Fibroblast of gingiva (primary cell): ENCODE results near the gene ZNF770.
A peak's percentile ranks its signal among the peaks of the same experiment; 100 is the strongest.

Source experiments
- DNase-seq: peaks from one replicate; pipeline ENCODE4 v3.0.0-alpha.2; 2011; ENCODE audit warnings: low read depth

ZNF770 gene, protein sequence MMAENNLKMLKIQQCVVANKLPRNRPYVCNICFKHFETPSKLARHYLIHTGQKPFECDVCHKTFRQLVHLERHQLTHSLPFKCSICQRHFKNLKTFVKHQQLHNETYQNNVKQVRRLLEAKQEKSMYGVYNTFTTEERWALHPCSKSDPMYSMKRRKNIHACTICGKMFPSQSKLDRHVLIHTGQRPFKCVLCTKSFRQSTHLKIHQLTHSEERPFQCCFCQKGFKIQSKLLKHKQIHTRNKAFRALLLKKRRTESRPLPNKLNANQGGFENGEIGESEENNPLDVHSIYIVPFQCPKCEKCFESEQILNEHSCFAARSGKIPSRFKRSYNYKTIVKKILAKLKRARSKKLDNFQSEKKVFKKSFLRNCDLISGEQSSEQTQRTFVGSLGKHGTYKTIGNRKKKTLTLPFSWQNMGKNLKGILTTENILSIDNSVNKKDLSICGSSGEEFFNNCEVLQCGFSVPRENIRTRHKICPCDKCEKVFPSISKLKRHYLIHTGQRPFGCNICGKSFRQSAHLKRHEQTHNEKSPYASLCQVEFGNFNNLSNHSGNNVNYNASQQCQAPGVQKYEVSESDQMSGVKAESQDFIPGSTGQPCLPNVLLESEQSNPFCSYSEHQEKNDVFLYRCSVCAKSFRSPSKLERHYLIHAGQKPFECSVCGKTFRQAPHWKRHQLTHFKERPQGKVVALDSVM

DNA sequence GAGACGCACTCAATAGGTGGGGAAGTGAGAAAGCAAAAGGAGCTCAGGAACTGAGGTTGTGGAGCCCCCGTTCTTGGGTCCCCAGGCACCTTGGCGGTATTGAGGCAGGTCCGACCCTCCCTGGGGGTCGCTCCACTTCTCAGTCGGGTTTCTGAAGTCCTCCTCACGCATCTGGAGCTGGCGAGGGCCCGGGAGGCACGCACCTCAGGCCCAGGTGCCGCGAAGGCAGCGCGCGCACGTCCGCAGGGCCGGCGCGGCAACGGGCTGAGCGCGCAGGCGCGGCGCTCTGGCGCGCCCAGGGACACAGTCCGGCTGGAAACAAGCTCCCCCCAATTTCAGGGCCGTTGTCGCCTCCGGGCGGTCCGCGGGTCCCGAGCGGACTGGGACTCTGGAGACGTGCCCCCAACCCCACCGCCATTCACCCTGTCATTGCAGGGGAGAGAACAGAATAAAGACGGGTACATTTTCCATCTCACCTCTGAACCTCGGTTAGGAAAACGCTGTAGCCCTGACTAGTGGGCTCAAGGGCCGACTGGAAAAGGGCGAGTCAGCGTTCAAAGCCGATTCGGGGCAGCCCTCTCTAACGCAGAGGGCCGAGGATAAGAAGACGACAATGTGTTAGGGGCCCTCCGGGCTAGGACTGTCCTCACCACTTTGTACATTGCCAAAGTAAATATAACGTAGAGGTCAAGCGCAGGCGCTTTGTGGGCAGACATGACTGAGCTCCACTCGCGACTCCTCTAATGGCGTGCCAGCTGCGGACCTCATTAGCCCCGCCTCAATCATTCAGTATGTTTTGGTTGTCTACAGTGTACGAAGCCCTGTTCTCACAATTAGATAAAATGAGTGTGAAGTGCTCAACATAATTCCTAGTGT lies at the start of gene ZNF770:
Gene ZNF770, minus strand, starts transcription at position 261 of the 876 bp plus-strand sequence. CDS start 4,853 bp downstream, outside the sequence.
- peak; percentile 77 for DNase-seq

DNA sequence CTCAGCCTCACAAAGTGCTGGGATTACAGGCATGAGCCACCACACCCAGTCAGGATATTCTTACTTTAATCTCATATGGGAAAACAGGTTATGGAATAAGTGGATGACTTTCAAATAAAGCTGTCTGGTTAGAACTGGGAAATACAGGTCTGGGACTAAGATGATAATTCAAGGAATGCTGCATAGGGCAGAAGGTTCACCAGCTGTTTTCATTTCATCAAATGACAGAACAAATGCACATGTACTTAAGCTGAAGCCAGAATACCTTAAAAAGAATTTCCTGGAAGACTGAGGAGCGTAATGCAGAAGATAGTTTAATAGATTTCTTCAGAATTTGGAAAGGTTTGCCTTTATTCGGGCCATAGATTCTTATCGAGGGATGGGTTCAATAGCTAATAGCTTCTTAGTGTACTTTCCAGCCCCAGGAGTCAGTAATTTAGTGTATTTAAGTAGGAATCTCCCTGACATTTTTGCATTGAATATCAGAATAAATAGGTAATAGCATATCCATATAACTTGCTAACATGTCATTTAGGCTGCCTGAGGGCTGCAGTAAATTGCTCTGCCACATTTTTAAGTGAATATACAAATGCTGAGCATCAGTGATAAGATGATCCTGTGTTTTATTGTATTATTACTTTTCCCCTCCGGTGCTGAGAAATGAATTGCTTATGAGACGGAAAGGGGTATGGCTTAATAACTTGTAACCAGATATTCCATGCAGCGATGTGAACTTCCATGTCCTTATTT lies 40.3 kb upstream of the ZNF770 start:
- no peak for DNase-seq

DNA sequence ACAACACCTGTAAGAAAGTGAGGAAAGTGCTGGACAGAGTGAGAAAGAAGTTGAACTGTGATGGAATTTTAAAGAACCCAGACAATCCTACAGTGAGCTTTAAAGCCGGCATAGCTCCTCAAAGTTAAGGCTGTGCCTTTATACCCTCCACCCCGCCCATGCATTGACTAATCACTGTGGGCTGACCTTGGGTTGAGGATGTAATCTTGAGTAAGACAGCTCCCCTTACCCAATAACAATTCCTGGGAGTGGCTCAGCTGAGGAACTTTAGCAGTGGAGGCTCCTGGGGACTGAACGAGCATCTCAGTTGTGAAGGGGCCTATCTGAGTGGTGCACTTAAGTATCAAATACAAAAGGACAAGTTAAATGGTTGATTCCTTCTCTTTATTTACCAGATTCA lies 35.7 kb upstream of the ZNF770 start:
- DNase-seq = no peak

DNA sequence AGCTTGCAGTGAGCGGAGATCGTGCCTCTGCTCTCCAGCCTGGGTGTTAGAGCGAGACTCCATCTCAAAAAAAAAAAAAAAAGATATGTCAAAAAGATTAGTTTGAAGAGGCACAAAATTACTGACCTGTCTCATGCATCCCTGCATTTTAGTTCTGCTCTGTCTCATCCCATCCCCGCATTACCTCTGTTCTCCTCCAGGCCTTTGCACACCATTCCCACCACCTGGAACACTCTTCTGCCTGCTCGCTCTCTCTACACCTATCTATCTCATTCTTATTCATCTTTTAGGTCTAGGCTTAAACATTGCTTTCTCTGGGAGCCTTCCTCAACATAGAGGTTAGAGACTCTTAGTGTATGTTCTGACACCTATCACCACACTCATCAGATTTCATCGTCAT lies 32.9 kb upstream of the ZNF770 start:
- DNase-seq = no peak

DNA sequence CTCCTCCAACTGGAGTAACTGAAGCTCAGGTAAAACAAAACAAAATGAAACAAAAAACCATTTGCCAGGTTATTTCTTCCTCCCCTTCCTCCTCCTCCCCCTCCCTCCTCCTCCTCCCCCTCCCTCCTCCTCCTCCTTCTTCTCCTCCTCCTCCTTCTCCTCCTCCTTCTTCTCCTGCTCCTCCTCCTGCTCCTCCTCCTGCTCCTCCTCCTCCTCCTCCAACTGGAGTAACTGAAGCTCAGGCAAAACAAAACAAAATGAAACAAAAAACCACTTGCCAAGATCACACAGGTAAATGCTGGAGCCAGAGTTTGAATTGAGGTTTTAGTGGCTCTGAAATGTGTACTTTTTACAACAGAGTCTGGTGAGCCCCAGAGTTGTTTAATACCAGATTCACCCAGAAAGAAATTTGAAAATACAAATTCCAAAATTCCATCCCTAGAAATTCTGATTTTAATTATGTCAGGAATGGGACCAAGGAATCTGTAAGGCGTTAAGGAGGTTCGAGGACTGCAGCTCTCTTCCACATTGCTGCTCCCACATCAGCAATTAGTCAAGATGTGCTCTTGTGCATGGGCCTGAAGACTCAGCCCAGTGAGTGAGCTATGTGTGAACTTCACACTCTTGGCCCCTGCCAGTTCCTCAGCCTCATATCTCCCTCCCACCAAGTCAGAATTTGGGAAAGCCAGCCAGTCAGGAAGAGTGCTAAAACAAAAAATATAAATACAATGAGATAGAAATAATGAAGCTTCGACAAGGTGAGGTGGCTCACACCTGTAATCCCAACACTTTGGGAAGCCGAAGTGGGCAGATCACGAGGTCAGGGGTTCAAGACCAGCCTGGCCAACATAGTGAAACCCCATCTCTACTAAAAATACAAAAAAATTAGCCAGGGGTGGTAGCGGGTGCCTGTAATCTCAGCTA lies 31.6 kb upstream of the ZNF770 start:
- DNase-seq = peak; percentile 47

DNA sequence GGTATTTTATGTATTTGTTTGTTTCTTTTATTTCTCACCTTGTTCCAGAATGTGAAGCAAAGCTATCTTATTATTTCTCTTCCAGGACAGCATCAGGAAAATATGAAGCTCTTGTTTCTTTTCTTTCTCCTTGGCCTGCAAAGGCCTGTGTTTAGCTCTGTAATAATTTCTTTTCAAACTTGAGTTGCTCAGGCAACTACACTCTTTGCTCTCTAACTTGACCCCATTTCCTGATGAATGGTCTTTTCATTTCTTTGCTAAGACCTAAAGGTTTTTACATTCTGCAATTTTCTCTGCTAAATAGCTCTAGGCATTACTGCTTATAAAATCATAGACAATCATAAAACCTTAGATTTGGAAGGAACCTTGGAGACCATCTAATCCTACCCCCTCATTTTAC lies 26.2 kb upstream of the ZNF770 start:
- no peak for DNase-seq

DNA sequence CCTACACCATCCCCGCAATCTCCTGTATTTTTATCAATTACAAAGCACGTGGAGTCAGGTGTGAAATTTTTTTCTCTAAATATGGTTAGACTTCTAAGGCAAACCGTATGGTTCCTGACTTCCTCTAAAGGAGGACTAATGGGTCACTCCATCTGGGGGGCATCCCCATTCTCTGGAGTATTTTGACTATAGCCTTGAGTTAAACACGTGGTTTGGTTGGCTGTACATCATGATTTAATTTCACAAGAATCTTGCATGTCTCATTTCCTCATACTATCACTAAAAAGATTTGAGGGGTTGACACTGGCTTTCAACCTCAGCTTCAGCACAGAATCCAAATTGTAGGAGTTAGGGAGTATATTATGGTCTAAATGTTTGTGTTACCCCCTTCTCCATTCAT lies 25.3 kb upstream of the ZNF770 start:
- no peak for DNase-seq

DNA sequence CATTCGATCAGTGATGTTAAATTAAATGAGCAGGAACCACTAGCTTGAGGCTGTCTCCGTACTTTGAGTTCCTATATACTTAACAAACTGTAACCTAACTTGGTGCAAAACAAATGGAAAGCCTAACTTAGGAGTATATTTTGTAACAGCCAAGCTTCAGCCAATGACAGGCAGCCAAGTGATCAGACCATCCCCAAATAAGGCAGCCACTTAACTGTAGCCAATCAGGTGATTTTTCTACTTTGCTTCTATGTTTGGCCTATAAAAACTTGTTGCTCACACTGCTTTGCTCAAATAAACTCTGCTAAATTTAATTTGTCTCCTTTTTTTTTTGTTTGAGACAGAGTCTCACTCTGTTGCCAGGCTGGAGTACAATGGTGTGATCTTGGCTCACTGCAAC lies 19.3 kb upstream of the ZNF770 start:
- DNase-seq = no peak

DNA sequence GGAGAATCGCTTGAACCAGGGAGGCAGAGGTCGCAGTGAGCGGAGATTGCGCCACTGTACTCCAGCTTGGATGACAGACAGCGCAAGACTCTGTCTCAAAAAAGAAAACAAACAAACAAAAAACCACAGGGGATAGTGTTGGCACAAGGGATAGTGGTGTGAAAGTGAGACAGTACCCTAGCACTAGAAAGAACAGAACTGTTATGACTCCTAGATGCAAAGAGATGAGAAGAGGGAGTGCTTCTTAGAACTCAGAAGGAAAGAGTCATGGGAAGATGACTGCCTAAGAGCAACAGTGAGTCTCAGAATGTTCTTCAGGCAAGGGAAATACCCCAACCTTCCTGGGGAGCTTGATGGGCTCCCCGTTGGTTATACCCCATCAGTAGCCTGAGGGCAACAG lies 17.8 kb upstream of the ZNF770 start:
- DNase-seq = no peak

DNA sequence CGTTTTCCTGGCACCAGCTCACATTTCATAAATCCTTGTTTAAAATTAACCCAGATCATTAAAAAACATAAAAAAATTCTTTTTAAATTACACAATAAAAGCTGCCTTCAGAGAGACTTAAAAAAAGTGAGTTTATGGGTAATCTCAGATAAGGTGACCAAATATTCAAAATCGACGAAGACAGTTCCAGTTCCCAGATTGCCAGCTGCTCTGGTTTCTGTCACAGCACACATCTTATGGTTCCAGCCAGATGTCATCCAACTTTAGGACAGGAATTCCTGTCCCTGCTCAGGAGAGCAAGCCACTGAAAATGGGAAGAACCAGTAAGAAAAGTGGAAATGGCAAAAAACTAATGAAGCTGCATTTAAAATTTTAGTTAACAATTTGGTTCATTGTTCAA lies 15.8 kb upstream of the ZNF770 start:
- no peak for DNase-seq

DNA sequence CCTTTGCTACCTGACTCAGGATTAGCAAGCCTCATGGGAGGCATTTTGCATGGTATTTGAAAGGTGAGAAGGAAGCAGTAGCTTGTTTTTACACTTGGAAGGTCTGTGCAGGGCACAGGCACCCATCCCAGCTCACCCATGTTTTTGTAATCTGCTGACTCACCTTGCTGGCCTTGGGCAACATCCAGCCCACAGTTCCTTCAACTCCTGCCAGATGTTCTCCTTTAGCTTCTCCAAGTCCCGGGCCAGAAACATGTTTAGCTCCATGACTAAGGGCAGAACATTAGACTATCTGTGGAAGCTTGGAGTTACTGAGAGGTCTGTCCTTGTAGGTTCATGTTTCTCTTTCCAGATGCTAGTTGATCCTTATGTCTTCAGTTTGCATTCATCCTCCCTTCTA lies 12.4 kb upstream of the ZNF770 start:
- DNase-seq = peak; percentile 80

DNA sequence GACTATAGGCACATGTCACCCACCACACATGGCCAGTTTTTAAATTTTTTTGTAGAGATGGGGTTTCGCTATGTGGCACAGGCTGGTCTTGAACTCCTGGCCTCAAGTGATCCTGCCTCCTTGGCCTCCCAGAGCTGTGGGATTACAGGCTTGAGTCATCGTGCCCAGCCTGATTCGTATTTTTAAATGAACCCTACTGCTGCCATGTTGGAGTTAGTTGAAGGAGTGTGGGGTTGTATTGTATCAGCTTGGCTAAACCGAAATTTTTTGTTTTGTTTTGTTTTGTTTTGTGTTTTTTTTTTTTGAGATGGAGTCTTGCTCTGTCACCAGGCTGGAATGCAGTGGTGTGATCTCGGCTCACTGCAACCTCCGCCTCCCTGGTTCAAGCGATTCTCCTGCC lies 11.8 kb upstream of the ZNF770 start:
- no peak for DNase-seq

DNA sequence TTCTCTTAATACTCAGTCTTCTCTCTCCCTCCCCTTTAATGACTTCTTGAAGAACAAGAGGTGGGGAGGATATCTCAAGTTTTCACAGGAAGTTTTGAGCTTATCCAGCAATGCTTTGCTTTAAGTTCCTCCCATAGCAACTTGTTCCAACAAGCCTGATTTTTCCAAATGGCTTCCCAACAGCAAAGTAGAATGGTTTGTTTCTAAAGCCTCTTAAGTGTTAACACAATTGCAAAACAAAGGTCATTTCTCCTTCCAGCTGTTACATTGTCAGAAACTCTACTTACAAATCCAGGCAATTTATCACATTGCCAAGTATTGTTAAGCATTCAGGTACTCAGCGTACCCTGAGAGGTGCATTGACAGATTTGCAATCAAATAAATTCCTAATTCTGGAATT lies 6.8 kb upstream of the ZNF770 start:
- DNase-seq = no peak

DNA sequence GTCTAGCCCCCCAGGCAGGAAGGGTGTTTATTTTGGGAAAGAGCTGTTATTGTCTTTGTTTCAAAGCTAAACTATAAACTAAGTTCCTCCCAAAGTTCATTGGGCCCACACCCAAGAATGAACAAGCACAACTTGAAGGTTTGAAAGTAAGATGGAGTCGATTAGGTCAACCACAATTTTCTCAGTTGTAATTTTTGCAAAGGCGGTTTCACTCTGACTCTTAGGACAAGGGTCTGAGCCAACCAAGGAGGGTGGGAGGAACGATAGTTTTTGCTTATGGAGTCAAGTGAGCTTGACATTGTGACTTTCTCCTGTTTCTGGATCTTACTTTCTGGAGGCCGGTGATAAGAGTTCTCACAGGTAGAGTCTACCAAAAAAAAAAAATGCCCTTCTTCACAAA lies 5.8 kb upstream of the ZNF770 start:
- no peak for DNase-seq

DNA sequence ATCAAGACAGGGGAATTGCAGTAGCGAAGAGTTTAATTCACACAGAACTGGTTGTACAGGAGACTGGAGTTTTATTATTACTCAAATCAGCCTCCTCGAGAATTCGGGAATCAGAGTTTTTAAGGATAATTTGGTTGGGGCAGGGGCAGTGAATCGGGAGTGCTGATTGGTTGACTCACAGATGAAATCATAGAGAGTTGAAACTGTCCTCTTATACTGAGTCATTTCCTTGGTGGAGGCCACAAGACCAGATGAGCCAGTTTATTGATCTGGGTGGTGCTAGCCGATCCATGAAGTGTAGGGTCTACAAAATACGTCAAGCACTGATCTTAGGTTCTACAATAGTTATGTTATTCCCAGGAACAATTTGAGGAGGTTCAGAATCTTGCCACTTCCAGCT lies 5.3 kb upstream of the ZNF770 start:
- no peak for DNase-seq

DNA sequence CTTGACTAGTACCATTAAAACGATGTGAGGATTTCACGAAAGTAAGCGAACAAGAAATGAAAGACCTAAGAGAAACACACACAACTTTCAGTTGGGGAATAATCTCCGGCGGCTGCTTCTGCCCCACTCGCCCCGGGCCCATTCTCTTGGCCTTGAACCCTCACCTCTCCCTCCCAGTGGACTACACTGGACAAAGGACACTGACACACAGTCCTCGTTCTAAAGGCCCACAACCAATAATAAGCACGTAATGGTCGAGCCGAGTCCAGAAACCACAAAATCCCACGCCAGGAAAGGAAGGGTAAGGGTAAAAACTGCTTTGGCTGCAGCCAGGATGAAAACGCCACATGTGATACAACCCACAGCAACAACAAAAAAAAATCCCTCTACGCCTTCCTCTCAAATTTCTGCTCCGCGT lies 469 bp downstream of the ZNF770 start:
- DNase-seq = no peak

DNA sequence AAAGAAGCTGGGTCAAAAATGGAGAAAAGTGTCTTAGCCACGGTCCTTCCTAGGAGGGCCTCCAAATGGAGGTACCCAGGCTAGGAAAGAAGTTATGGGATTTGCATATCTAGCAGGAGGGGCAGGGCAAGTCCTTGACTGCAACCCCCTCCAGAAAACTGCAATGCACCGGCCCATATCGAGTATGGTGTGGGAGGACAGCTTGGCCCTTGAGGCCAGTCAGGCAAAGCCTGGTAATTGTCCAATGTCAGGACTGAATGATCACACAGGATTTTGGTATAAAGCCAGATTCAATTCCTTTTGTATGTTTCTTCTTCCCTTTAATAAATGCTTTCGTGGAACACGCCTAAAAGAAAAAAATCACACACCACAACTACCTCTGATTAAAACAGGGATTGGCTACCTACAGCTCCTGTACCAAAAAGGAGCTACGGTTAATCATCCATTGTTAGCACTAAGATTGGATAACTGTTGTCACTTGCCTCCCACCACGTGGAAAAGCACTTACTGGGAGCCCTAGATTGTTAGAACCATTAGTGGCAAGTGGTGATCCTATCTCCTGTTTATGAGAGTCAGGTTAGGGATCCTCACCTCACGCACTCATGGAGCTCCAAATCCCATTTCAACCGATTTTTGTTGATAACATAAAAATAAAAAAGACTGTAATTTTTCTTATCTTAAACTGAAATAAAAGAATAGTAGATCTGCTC lies 1.2 kb downstream of the ZNF770 start:
- no peak for DNase-seq

DNA sequence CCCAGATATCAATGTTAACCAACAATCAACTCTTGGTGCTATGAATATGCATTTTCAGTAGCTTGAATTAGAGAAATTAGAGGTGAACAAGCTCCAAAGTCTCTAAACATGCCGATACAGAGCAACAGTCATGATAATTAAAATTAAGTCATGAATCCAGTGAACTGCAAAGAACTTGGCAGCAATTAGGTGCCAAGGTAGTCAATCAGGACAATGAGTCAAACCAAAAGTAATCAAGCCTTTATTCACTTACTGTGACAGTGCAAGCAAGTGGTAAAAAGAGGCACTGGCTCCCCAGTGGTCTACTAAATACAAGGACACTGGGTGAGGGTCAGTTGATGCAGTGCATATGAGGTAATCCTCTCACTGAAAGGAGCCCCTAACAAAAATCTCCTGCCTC lies 1.8 kb downstream of the ZNF770 start:
- DNase-seq = no peak

DNA sequence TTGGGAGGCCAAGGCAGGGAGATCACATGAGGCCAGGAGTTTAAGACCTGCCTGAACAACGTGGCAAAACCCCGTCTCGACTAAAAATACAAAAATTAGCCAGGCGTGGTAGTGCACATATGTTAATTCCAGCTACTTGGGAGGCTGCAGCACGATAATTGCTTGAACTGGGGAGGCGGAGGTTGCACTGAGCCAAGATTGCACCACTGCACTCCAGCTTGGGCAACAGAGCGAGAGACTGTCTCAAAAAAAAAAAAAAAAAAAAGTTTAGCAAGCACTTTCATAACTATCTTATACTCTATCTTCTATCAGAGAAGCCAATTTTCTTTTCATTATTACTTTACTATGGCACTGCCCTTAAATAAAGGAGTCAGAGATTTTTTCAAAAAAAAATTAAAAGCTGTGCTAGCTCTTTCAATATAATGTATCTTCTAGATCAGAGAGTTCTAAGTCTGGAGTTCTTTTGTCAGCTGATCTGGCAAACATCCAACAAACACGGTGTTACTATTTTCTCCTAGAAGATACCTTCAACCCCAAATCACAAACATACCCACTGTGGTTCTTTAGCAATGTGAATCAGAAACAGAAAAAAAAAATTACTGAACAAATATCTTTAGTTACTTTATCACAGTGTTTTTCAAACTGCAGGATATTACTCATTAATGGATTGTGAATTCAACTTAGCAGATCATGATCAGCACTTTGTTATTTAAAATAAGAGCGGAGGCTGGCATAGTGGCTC lies 3.0 kb downstream of the ZNF770 start:
- DNase-seq = peak; percentile 25
